ENCODE data around the gene CSAD. TPM values are rescaled to one million over a fixed set of nuclear protein-coding genes. Genes with fewer than 3 reads are reported as not detected.

The CSAD gene
- total and polyA plus RNA-seq, 2 of the 13 experiments (the other 11 are each of a cell fraction or from before 2014, with no cell fraction given): 7.2 to 23.5 TPM

- no peak for TF ChIP-seq CTCF (CRISPR knock-in tag; IDR thresholded peaks at IDR 0.05)
Measured at GRCh38 chr12:53113951-53114350, 66.8 kb downstream of the CSAD start (continued).

GRCh38 chr12:53113136-53113705 lies 67.5 kb downstream of the CSAD start:
- ChIA-PET CTCF (ENCODE audit: low intra/inter-chr PET ratio, low total read pairs) (no interaction called here), POLR2A (interaction anchor here (1.2 kb wide), 1 partner anchor 10 kb away, joined by 8 read pairs; the partner anchor contains the start of gene SOAT2)
- H3K4me1 ChIP-seq (ENCODE audit: insufficient read depth, low read length): 0 out of 2 replicates have a peak, but pooled peaks cover 12% of the 10 kb centered on the region
- H3K27ac ChIP-seq (ENCODE audit: extremely low read length, insufficient read depth, low read length): no peak overlapping the region
- H3K4me3 ChIP-seq (replicated peaks in 1 of 3; ENCODE audit: insufficient read depth in 1 of 3, low read depth in 2 of 3, low read length in 3 of 3): no peak overlapping the region
- intact Hi-C loops (cut with micrococcal nuclease; ENCODE audit: unreplicated experiment) (no loop called here), in situ Hi-C loops (cut with HindIII; ENCODE audit: extremely low pct_ligation_motif_present, low pct_unique_long_range_greater_than_20kb) (no loop called here)
- no peak for FAIRE-seq
- no peak for DNase-seq (ENCODE audit: low spot score)
- ATAC-seq: no peak
- H3K9ac ChIP-seq (ENCODE audit: insufficient read depth, low read depth, low read length): no peak overlapping the region
- H3K79me2 ChIP-seq (ENCODE audit: insufficient read depth, low read length): no peaks in the 10 kb centered on the region
- H4K20me1 ChIP-seq (ENCODE audit: insufficient read depth, low read length): no peaks in the 10 kb centered on the region
- peaks cover 4 to 27% of the 10 kb centered on the region in 2 experiments; a peak in 3 of 5 replicates for H3K36me3 ChIP-seq (replicated peaks in 1 of 2; ENCODE audit: control insufficient read depth in 1 of 2, insufficient read depth in 2 of 2, low read length in 2 of 2)
- no peak overlapping the region for H3K4me2 ChIP-seq (ENCODE audit: low read depth, low read length)
- no peak overlapping the region for H2AFZ ChIP-seq (ENCODE audit: low read length)
- no peaks in the 10 kb centered on the region for H3K27me3 ChIP-seq (ENCODE audit: control insufficient read depth in 1 of 2, insufficient read depth in 2 of 2, low read length in 2 of 2)
- H3K9me3 ChIP-seq (ENCODE audit: low read length): no peaks in the 10 kb centered on the region
- WGBS (ENCODE audit: low lambda C conversion rate): 94% methylated on average over 11 of the region's 12 CpGs
- TF ChIP-seq RBM39 (IDR thresholded peaks at IDR 0.05; ENCODE audit: low read depth, low read length, poor library complexity, severe bottlenecking) (no peak), DNMT3B (CRISPR knock-in tag; conservative IDR thresholded peaks at IDR 0.05) (no peak), TCF7L2 (IDR thresholded peaks at IDR 0.05; ENCODE audit: low read depth, low read length) (no peak), AGO1 (IDR thresholded peaks at IDR 0.05; ENCODE audit: low read depth, low read length, poor library complexity, severe bottlenecking) (no peak), RARG (CRISPR knock-in tag; IDR thresholded peaks at IDR 0.05; ENCODE audit: low read depth) (no peak), DR1 (CRISPR knock-in tag; IDR thresholded peaks at IDR 0.05) (no peak), ZNF891 (CRISPR knock-in tag; IDR thresholded peaks at IDR 0.05) (no peak), ZNF564 (CRISPR knock-in tag; IDR thresholded peaks at IDR 0.05) (no peak), CREB1 (IDR thresholded peaks at IDR 0.05) (no peak), CREB1 (CRISPR knock-in tag; IDR thresholded peaks at IDR 0.05) (no peak), ZNF737 (CRISPR knock-in tag; IDR thresholded peaks at IDR 0.05; ENCODE audit: borderline replicate concordance) (no peak), SYNCRIP (IDR thresholded peaks at IDR 0.05; ENCODE audit: insufficient read depth, low read depth, low read length) (no peak), ZNF616 (CRISPR knock-in tag; IDR thresholded peaks at IDR 0.05; ENCODE audit: low read depth) (no peak), ZFY (CRISPR knock-in tag; IDR thresholded peaks at IDR 0.05) (no peak), BCL6 (CRISPR knock-in tag; IDR thresholded peaks at IDR 0.05) (no peak), ZNF660 (CRISPR knock-in tag; IDR thresholded peaks at IDR 0.05; ENCODE audit: borderline replicate concordance, low read depth) (no peak), CHD4 (IDR thresholded peaks at IDR 0.05; ENCODE audit: borderline replicate concordance, low read length) (no peak), DMAP1 (CRISPR knock-in tag; IDR thresholded peaks at IDR 0.05) (no peak), TEAD2 (CRISPR knock-in tag; IDR thresholded peaks at IDR 0.05) (no peak), BRF2 (CRISPR knock-in tag; IDR thresholded peaks at IDR 0.05) (no peak)
- BruUV-seq (replicated peaks): TSS peak; percentile 33

Measured in HepG2 (cell line).